Neural progenitor cell (in vitro differentiated cells): ENCODE measurements around the gene AGO3. TPM values are rescaled to one million over a fixed set of nuclear protein-coding genes. Genes with fewer than 3 reads are reported as not detected.
A peak's percentile ranks its signal among the peaks of the same experiment; 100 is the strongest.

ENCODE experiments used
- DNase-seq: peaks from one replicate; pipeline ENCODE4 v3.0.0-alpha.2; 2016; ENCODE audit warnings: low spot score
- H2AFZ ChIP-seq: fragments of 200-600 bp; sonication (generic); replicated peaks from 2 replicates; pipeline ENCODE4 v1.6.1; 2016; ENCODE audit warnings: antibody characterized with exemption
- H3F3A ChIP-seq: fragments of 200-600 bp; sonication (generic); 2 replicates; pipeline ENCODE4 v1.6.1; 2016; ENCODE audit warnings: antibody characterized with exemption, low read depth
- H3K27ac ChIP-seq: fragments of 200-600 bp; sonication (generic); 2 replicates; pipeline ENCODE4 v1.5.1; 2016; ENCODE audit warnings: mild to moderate bottlenecking
- H3K27me3 ChIP-seq: fragments of 200-600 bp; sonication (generic); 2 replicates; pipeline ENCODE4 v1.6.1; 2016; ENCODE audit warnings: mild to moderate bottlenecking, moderate library complexity
- H3K36me3 ChIP-seq: fragments of 200-600 bp; sonication (generic); 2 replicates; pipeline ENCODE4 v1.5.1; 2016
- H3K4me1 ChIP-seq: fragments of 200-600 bp; sonication (generic); 2 replicates; pipeline ENCODE4 v1.6.1; 2016; ENCODE audit warnings: mixed run types
- H3K4me2 ChIP-seq: fragments of 200-600 bp; sonication (generic); 2 replicates; pipeline ENCODE4 v1.6.1; 2016
- H3K4me3 ChIP-seq: fragments of 200-600 bp; sonication (generic); 2 replicates; pipeline ENCODE4 v1.5.1; 2016
- H3K79me2 ChIP-seq: fragments of 200-600 bp; sonication (generic); 2 replicates; pipeline ENCODE4 v1.6.1; 2016; ENCODE audit warnings: low read depth
- H3K9ac ChIP-seq: fragments of 200-600 bp; sonication (generic); 2 replicates; pipeline ENCODE4 v1.6.1; 2016
- H3K9me3 ChIP-seq: fragments of 200-600 bp; sonication (generic); 2 replicates; pipeline ENCODE4 v1.5.1; 2016; ENCODE audit warnings: low read depth
- H4K20me1 ChIP-seq: fragments of 200-600 bp; sonication (generic); 2 replicates; pipeline ENCODE4 v1.6.1; 2016; ENCODE audit warnings: low read depth
- H3K27ac Mint-ChIP-seq: 3 replicates; pipeline ENCODE4 v1.8.0; 2021; ENCODE audit warnings: mixed read lengths
- H3K27me3 Mint-ChIP-seq: 2 replicates; pipeline ENCODE4 v1.8.0; 2022; ENCODE audit warnings: low read depth, mild to moderate bottlenecking, inconsistent platforms, moderate library complexity, mixed read lengths; ENCODE audit not compliant: insufficient read depth
- H3K36me3 Mint-ChIP-seq: 3 replicates; pipeline ENCODE4 v1.8.0; 2021; ENCODE audit warnings: mixed read lengths
- H3K4me1 Mint-ChIP-seq: 3 replicates; pipeline ENCODE4 v1.8.0; 2021; ENCODE audit warnings: mixed read lengths
- H3K4me3 Mint-ChIP-seq: 3 replicates; pipeline ENCODE4 v1.8.0; 2021; ENCODE audit warnings: mild to moderate bottlenecking, moderate library complexity, mixed read lengths
- H3K9me3 Mint-ChIP-seq: 3 replicates; pipeline ENCODE4 v1.8.0; 2020; ENCODE audit warnings: mixed read lengths
- EZH2 ChIP-seq: fragments of 200-600 bp; sonication (generic); IDR thresholded peaks from 2 replicates; pipeline ENCODE4 v1.6.1; 2017; ENCODE audit warnings: antibody characterized with exemption, mild to moderate bottlenecking, moderate library complexity
- EZH2phosphoT487 ChIP-seq: fragments of 200-600 bp; sonication (generic); IDR thresholded peaks from 2 replicates; pipeline ENCODE4 v1.6.1; 2017; ENCODE audit warnings: antibody characterized with exemption
- total RNA-seq: library from RNA; depleted of rRNA; stranded (reverse); fragments of >200 nt; gene quantifications from 2 replicates; pipeline ENCODE4 v1.2.3, GENCODE V29; 2015; ENCODE audit warnings: low replicate concordance
- TF ChIP-seq, protein P1 (sequence below): fragments of 200-600 bp; sonication (generic); IDR thresholded peaks from 2 replicates; pipeline ENCODE4 v1.5.1; 2017; ENCODE audit warnings: antibody characterized with exemption, mild to moderate bottlenecking

AGO3 gene
- total RNA-seq, 1 donor from 2014 or later: 45.2 TPM

DNA sequence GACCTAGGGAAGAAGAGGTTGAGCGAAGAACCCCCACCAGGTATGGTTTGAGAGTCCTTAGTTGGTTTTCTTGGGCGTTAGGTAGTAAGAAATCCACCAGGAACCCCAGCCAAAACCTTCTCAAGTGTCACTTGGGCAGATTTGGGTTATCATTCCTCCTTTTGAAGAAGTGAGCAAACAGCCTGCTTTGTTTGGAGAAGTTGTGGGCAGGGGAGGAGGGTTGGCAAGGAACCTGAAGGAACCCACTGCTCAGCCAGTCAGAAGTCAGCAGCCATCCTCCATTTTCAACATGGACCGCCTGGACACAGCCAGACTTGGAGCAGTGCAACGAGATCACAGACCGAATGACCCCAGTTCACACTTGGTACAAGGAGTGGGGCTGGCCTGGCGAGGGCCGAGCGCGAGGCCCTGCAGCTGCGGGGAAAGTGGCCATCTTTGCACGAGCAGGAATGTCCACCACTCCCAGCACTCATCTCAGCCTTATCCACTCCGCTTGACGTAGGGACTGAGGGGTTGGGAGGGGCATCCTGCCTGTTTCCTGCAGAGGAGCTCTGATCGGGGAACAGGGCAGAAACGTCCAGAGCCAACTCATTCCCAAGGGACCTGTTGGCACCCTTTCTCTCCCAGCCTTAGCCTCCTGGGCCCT is 165.0 kb downstream of the AGO3 start:
- H3K36me3 Mint-ChIP-seq: peaks cover 9% of the 10 kb centered on the region
- peaks cover 20% of the 10 kb centered on the region for H3F3A ChIP-seq
- no peak overlapping the region for H3K27ac Mint-ChIP-seq
- no peaks in the 10 kb centered on the region for H3K9me3 ChIP-seq
- H3K4me3 ChIP-seq: no peak overlapping the region
- no peaks in the 10 kb centered on the region for H3K27me3 ChIP-seq
- H2AFZ ChIP-seq: no peak overlapping the region
- H3K27ac ChIP-seq: no peak overlapping the region
- no peak overlapping the region for H3K9ac ChIP-seq
- no peaks in the 10 kb centered on the region for H3K36me3 ChIP-seq
- H3K4me3 Mint-ChIP-seq: no peak overlapping the region
- peaks cover 3% of the 10 kb centered on the region for H3K4me1 Mint-ChIP-seq
- TF ChIP-seq EZH2 (no peak), EZH2phosphoT487 (no peak)
- TF ChIP-seq, protein P1, sequence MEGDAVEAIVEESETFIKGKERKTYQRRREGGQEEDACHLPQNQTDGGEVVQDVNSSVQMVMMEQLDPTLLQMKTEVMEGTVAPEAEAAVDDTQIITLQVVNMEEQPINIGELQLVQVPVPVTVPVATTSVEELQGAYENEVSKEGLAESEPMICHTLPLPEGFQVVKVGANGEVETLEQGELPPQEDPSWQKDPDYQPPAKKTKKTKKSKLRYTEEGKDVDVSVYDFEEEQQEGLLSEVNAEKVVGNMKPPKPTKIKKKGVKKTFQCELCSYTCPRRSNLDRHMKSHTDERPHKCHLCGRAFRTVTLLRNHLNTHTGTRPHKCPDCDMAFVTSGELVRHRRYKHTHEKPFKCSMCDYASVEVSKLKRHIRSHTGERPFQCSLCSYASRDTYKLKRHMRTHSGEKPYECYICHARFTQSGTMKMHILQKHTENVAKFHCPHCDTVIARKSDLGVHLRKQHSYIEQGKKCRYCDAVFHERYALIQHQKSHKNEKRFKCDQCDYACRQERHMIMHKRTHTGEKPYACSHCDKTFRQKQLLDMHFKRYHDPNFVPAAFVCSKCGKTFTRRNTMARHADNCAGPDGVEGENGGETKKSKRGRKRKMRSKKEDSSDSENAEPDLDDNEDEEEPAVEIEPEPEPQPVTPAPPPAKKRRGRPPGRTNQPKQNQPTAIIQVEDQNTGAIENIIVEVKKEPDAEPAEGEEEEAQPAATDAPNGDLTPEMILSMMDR: no peak
- no peak overlapping the region for H3K4me2 ChIP-seq
- DNase-seq: no peak
- no peaks in the 10 kb centered on the region for H3K4me1 ChIP-seq
- H3K79me2 ChIP-seq: peaks cover 1% of the 10 kb centered on the region
- H3K9me3 Mint-ChIP-seq: no peaks in the 10 kb centered on the region
- no peaks in the 10 kb centered on the region for H4K20me1 ChIP-seq
- H3K27me3 Mint-ChIP-seq: no peaks in the 10 kb centered on the region

- no peaks in the 10 kb centered on the region for H3K36me3 ChIP-seq
- H3K79me2 ChIP-seq: no peaks in the 10 kb centered on the region
- H3K9ac ChIP-seq: no peak overlapping the region
- no peaks in the 10 kb centered on the region for H3K9me3 ChIP-seq
- no peak overlapping the region for H3K4me2 ChIP-seq
- H3F3A ChIP-seq: peaks cover 20% of the 10 kb centered on the region
- no peak for TF ChIP-seq EZH2
- TF ChIP-seq EZH2phosphoT487: no peak
- TF ChIP-seq, protein P1: peak; percentile 36
- H3K36me3 Mint-ChIP-seq: peaks cover 7% of the 10 kb centered on the region
- H3K4me1 Mint-ChIP-seq: peaks cover 3% of the 10 kb centered on the region
- no peak overlapping the region for H3K4me3 Mint-ChIP-seq
- H4K20me1 ChIP-seq: no peaks in the 10 kb centered on the region
- H3K27ac ChIP-seq: peak overlapping the region; percentile 37
- peak overlapping the region; percentile 78 for H3K27ac Mint-ChIP-seq
- no peak overlapping the region for H2AFZ ChIP-seq
- no peak overlapping the region for H3K4me3 ChIP-seq
- H3K4me1 ChIP-seq: no peaks in the 10 kb centered on the region
- H3K27me3 ChIP-seq: no peaks in the 10 kb centered on the region
- H3K27me3 Mint-ChIP-seq: no peaks in the 10 kb centered on the region
- DNase-seq: peak; percentile 66
- H3K9me3 Mint-ChIP-seq: no peaks in the 10 kb centered on the region
Observed at GRCh38 chr1:36096500-36097432, 165.9 kb downstream of the AGO3 start.

- TF ChIP-seq EZH2 (no peak), EZH2phosphoT487 (no peak)
- TF ChIP-seq, protein P1: no peak
- H4K20me1 ChIP-seq: no peaks in the 10 kb centered on the region
- H3K36me3 ChIP-seq: no peaks in the 10 kb centered on the region
- Mint-ChIP-seq H3K4me3 (no peak overlapping the region), H3K9me3 (no peaks in the 10 kb centered on the region), H3K27me3 (no peaks in the 10 kb centered on the region), H3K36me3 (peaks cover 3% of the 10 kb centered on the region), H3K27ac (no peak overlapping the region), H3K4me1 (peaks cover 3% of the 10 kb centered on the region)
- no peak overlapping the region for H3K9ac ChIP-seq
- H3K27me3 ChIP-seq: no peaks in the 10 kb centered on the region
- H3K9me3 ChIP-seq: no peaks in the 10 kb centered on the region
- H3F3A ChIP-seq: peaks cover 20% of the 10 kb centered on the region
- H3K4me1 ChIP-seq: no peaks in the 10 kb centered on the region
- no peaks in the 10 kb centered on the region for H3K79me2 ChIP-seq
- no peak overlapping the region for H2AFZ ChIP-seq
- H3K4me3 ChIP-seq: no peak overlapping the region
- DNase-seq: no peak
- no peak overlapping the region for H3K4me2 ChIP-seq
- H3K27ac ChIP-seq: no peak overlapping the region
Observed at GRCh38 chr1:36097693-36098585, 167.0 kb downstream of the AGO3 start.
